CD4-positive, alpha-beta T cell treated with Interleukin-4 for 4 hours (primary cell): ENCODE measurements around the gene SPATA45.
"Not testable (repeated sequence)": the region's sequence is repeated elsewhere in the genome, so short reads cannot be mapped to it uniquely, and the experiment has no call there.

Experiments
- DNase-seq: peaks from one replicate; pipeline ENCODE4 v3.0.0-alpha.2; 2020

Gene SPATA45

DNA sequence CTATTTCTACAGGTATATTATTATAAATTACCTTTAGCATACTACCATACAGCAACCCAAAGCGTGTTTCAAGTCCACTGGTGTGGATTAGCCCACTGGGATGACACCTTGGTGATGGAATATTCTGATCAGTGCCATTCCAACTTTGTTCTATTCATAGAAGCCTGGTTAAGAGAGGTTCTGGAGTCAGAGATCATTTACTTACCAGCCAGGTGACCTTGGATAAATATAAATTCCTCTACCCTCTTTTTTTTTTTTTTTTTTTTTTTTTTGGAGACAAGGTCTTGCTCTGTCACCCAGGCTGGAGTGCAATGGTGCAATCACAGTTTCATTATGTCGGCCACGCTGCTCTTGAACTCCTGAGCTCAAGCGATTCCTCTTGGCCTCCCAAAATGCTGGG lies at the start of gene SPATA45:
TSS of gene SPATA45 (minus strand) at position 101 of the 400 bp plus-strand sequence. CDS start 11,500 bp downstream, outside the sequence.
- DNase-seq: no peak

DNA sequence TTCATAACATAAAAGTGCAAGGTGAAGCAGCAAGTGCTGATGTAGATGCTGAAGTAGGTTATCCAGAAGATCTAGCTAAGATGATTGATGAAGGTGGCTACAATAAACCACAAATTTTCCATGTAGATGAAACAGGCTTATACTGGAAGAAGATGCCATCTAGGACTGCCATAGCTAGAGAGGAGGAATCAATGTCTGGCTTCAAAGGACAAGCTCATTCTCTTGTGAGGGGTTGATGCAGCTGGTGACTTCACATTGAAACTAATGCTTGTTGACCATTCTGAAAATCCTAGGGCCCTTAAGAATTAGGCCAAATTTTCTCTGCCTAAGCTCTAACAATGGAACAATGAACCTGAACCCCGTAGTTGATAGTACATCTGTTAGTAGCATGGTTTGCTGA lies 44.7 kb upstream of the SPATA45 start:
- DNase-seq: no peak

DNA sequence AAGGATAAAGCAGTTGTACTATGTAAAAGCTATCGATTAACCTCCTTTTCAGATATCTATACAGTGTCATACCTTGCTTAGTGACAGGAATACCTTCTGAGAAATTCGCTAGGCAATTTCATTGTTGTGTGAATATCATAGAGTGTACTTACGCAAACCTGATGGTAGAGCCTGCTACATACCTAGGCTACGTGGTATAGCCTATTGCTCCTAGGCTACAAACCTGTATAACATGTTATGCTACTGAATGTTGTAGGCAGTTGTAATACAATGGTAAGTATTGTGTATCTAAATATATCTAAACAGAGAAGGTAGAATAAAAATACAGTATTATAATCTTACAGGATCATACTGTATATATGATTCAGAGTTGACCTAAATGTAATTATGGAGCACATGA lies 37.1 kb upstream of the SPATA45 start:
- no peak for DNase-seq

DNA sequence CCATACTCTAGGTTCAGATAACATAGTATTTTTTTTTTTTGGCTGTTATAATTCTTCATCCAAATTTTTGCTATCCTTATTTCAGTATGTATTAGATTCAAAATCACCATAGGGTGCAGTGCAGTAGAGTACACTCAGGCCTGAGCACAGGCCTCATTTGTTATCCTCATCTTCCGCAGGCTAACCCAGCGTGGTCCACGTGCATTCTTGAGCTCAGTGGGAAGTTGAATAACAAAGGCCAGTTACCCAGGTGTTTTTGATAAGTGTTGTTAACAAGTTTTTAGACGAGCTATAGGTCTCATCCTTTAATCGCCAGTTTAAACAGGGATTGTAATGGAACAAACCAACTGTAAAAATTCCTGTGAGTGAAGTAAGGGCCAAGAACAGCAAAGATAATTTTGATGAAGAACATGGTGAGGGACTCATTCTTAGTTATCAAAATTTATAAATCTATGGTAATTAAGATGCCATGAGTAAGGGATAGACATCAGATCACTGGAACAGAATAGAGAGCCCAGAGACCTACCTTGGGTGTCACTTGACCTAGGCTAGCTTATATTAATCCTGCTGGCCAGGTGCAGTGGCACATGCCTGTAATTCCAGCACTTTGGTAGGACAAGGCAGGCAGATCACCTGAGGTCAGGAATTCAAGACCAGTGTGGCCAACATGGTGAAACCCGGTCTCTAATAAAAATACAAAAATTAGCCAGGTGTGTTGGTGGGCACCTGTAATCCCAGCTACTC lies 32.7 kb upstream of the SPATA45 start:
- DNase-seq: no peak

DNA sequence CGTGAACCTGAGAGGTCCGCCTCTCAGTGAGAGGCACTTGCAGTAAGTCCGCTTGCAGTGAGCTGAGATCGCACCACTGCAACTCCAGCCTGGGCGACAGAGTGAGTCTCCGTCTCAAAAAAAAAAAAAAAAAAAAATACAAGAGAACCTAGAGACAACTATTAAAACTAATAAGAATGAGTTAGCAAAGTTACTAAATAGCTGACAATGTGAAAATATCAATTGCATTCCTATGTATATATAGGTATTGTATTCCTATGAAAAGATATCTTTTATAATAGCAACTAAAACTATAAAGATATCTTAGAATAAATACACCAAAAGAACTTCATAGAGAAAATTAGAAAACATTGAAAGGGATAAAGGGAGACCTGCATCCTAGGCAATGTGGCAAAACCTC lies 31.0 kb upstream of the SPATA45 start:
- no peak for DNase-seq

DNA sequence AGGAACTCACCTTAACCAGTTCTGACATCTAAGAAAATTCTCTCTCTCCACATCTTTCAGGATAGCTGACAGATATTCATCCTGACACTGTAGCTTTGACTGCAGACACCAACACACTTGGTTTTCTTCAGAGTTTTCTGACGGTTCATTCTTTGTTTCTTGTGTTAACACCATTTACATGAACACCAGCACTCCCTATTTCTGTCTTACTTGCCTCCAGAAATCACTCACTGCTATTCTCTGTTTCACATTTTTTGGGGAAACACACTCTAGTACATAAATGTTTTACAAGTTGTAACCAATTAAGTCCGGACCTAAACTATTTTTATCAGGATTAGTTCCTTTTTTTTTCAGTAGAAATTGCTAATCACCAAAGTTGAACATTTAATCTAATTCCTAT lies 26.1 kb upstream of the SPATA45 start:
- DNase-seq: no peak

DNA sequence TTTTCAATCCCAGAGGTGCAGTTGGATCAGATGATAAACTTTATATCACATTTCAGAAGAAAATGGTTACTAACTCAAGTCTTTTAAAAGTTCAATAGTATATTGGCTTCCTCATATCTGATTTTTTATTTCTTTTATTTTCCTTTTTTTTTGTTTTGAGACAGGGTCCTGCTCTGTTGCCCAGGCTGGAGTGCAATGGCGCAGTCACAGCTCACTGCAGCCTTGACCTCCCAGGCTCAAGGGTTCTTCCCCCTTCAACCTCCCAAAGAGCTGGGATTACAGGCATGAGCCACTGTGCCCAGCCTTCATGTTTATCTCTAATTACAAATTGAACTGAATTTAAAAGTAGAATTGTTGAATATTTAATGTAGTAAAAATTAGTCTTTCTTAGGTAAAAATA lies 24.5 kb upstream of the SPATA45 start:
- no peak for DNase-seq

DNA sequence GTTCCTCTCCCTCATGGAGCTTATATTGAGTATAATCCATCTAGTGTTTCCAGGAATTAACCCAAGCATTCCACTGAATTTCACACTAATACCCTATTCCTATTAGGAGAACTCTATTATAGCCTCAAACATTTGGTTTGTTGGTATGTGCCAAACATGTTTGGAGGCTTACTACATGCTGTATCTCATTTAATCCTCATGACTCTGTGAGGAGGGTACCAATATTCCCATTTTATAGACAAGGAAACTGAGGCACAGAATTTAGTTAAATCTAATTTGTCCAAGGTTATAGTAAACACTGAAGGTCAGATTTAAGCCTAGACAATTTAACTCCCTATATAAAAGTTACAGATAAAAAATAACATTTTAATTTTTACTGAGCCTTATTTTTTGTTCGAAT lies 19.7 kb upstream of the SPATA45 start:
- DNase-seq: no peak

DNA sequence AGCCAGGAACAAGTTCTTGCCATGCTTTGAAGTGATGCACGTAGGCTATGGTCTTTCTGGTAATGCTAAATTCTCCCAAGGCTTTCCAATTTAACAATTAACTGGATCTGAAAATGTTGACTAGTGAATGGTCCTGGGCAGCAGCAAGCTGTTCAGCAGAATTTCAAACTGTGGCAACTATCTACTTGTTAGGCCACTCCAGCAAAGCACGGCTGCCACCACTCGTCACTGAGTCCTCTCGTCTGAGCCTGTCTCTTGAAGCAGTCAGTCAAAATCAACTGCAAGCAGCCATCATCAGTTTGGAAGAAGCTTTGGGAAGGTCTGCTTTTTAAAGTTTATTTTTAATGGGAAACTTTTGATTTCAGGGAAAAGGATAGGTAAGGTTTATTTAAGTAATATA lies 16.8 kb upstream of the SPATA45 start:
- no peak for DNase-seq

DNA sequence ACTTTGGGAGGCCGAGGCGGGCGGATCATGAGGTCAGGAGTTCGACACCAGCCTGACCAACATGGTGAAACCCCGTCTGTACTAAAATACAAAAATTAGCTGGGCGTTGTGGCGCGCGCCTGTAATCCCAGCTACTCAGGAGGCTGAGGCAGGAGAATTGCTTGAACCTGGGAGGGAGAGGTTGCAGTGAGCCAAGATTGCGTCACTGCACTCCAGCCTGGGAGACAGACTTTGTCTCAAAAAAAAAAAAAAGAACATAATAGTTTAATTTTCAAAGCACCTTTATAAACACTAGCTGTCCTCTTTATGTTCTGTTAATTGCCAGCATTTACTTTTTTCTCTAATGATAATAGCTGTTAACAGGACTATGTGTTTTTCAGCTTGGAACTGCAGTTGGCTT lies 15.9 kb upstream of the SPATA45 start:
- DNase-seq: not testable (repeated sequence)

DNA sequence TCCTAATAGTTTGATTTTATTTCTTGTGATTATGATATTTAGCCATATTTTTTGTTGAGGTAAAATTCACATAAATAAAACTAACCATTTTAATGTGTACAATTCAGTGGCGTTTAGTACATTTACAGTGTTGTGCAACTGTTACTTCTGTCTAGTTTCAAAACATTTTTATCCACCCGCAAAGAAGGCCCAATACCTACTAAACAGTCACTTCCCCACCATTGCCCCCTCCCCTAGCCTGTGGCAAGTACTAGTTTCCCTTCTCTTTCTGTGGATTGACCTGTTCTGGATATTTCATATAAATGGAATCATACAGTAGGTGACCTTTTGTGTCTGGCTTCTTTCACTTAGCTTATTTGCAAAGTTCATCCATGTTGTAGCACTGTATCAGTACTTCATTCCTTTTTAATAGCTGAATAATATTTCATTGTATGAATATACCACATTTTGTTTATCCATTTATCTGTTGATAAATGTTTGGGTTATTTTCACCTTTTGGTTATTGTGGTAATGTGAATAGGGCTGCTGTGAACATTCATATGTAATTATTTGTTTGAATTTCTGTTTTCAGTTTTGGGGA lies 14.8 kb upstream of the SPATA45 start:
- no peak for DNase-seq

DNA sequence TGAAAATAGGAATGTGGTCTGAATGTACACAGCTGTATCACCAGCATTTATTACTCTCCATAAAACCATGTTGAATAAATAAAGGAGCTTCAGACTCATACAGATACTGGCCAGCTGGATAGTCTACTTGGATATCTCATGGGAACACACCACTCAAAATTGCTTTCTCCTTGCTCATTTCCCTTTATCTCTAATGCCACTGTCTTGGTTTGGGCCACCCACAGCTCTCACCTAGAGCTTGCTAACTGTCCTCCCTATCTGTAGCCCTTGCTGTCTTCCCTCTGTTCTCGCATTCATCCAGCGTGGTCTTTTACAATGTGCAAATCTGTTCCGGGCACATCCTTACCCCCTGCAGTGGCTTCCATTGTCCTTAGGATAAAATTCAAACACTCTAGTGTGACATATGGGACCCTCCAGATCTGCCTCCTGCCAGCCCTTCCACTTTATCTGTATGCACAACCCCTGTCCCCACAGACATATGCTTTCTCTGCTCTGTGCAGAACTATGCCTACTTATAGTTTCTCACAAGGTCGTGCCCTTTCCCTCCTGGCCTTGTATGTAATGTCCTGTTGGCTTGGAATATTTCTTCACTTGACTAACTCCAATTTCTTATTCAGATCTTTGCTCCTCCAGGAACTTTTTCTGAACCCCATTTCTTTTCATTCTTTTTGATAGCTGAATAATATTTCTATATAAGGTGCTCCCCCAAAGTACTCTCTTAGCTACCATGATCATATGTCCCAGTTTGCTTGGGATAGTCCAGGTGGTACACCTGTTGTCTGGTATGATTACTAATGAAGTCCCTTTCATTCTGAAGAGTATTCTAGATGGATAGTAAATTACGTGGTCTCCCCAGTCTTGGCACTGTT lies 13.5 kb upstream of the SPATA45 start:
- no peak for DNase-seq

DNA sequence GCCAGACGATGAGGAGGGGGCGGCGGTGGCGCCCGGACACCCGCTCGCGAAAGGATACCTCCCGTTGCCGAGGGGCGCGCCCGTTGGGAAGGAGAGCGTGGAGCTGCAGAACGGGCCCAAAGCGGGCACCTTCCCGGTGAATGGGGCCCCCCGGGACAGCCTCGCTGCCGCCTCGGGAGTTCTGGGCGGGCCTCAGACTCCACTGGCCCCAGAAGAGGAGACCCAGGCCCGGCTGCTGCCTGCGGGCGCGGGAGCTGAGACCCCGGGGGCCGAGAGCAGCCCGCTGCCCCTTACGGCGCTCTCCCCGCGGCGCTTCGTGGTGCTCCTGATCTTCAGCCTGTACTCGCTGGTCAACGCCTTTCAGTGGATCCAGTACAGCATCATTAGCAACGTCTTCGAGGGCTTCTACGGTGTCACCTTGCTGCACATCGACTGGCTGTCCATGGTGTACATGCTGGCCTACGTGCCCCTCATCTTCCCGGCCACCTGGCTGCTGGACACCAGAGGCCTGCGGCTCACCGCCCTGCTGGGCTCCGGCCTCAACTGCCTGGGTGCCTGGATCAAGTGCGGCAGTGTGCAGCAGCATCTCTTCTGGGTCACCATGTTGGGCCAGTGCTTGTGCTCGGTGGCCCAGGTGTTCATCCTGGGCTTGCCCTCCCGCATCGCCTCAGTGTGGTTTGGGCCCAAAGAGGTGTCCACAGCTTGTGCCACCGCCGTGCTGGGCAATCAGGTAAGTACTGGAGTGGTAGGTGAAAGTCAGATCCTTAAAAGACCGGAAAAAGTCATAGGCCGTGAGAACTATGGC lies 11.2 kb upstream of the SPATA45 start:
- no peak for DNase-seq

DNA sequence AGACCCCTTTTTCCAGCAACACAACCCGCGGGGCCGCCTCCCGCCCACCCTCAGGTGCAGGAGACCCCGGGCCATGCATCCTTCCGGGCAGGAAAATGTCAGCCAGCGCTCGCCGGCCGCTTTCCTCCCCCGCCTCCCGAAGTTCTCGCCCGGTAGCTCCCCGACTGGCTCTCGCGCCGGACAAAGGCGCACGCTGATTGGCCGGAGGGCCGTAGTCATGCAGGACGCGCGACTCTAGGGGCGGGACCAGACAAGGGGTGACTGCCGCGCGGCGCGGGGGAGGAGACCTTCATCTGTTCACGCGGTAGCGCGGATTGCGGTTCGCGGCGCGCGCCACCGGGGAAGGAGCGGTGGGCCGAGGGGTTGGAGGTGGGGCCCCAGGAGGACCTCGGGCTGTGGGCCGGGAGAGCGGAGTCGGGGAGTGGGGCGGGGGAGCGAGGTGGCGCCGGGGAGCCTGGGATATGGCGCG lies 10.6 kb upstream of the SPATA45 start, which contains the start of gene FLVCR1:
TSS of gene FLVCR1 (plus strand) at position 284 of the 469 bp plus-strand sequence. CDS start at position 462, 178 bp downstream.
- DNase-seq: peak; percentile 94

DNA sequence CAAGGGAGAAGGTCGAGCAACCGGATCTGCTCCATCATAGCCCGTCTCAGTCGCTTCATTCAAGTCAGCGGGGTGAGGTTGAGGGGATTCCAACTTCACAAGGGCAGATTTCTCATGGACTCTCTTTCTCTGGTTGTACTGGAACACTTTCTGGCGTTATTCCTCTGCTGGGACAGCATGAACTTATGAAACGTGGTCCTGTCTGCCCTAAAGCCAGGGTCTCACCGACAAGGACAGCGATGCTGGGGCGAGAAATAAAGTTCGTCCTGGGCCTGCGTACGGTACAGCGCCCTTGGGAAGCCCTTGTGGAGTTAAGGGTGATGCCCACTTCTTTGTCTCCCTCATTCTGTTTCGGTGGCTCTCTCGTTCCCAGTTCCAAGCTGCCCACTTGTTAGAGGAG lies 9.3 kb upstream of the SPATA45 start:
- DNase-seq: no peak

DNA sequence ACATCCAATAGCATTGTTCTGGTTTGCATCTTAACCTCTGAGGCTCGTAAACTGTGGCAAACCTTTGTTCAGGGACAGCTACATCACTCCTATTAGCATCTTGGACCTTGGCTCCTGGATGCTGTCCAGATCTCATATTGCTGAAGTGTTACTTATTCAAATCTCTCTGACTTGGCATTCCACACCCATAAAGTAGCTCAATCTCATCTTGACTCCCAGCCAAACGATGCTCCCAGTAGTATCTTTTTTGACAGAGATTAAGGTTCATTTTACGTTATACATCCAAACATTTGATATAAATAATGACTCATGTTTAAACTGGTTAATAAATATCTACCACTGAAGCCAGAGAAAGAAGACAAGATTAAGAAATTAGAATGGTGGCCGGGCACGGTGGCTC lies 6.2 kb upstream of the SPATA45 start:
- DNase-seq: no peak

DNA sequence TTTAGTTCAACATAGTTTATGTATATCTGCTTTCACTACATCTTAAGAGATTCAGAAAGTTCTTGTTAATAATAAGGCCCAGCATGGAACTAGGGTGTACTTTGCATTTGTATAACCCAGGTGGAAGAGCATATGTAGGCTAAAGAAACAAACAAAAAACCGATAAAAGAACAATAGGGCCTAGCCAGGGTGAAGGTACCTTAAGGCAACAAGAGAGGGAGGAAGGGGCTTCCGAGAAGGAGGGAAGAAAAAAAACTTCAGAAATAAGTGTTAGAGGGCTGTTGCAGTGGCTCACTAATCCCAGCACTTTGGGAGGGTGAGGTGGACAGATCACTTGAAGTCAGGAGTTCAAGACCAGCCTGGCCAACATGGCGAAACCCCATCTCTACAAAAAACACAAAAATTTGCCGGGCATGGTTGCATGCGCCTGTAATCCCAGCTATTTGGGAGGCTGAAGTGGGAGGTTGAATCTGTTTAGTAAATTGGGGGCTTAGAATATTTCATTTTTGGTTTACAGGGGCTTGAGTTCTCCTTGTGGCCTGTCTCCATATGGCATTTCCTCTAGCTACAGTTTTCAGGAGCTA lies 4.7 kb upstream of the SPATA45 start:
- no peak for DNase-seq

DNA sequence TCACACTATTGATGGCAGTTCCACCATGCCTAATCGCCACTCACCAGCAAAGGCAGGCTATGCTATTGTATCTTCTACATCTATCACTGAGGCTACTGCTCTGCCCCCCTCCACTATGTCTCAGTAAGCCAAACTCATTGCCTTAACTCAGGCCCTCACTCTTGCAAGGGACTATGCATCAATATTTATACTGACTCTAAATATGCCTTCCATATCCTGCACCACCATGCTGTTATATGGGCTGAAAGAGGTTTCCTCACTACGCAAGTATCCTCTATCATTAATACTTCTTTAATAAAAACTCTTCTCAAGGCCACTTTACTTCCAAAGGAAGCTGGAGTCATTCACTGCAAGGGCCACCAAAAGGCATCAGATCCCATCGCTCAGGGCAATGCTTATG lies 2.9 kb downstream of the SPATA45 start:
- DNase-seq: not testable (repeated sequence)

DNA sequence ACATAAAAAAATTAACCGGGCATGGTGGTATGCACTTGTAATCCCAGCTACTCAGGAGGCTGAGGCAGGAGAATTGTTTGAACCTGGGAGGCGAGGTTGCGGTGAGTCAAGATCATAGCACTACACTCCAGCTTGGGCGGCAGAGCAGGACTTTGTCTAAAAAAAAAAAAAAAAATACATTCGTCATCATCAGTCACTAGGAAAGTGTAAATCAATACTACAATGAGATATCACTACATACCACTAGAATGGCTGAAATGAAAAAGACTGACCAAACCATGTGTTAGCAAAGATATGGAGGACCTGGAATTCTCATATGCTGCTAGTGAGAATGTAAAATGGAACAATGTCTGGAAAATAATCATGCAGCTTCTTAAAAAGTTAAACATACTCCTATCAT lies 9.3 kb downstream of the SPATA45 start:
- no peak for DNase-seq

DNA sequence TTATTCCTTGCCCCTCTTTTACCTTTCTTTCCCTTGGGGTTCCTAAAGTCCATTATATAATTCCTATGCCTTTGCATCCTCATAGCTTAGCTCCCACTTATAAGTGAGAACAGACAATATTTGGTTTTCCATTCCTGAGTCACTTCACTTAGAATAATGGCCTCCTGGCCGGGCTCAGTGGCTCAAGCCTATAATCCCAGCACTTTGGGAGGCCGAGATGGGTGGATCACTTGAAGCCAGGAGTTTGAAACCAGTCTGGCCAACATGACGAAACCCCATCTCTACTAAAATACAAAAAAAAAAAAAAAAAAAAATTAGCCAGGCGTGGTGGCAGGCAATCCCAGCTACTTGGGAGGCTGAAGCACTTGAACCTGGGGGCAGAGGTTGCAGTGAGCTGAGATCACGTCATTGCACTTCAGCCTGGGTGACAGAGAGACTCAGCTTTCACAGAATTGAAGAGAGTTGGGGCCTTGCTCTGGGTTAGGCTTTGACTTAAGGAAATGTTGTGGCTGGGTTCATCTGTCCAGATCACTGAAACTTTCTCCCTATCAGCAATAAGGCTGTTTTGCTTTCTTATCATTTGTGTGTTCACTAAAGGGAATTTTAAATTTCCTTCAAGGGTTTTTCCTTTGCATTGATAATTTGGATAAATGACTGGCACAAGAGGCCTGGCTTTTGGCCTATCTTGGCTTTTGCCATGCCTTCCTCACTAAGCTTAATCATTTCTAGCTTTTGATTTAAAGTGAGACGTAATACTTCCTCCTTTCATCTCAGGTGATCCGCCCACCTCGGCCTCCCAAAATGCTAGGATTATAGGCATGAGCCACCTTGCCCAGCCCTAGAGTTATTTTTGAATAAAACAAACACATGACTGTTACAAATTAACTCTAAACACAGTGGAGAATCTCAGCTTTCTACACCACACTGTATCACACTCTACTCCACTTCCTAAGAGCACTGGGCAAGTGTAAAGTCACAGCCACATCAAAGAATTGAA lies 13.9 kb downstream of the SPATA45 start:
- DNase-seq: not testable (repeated sequence)

DNA sequence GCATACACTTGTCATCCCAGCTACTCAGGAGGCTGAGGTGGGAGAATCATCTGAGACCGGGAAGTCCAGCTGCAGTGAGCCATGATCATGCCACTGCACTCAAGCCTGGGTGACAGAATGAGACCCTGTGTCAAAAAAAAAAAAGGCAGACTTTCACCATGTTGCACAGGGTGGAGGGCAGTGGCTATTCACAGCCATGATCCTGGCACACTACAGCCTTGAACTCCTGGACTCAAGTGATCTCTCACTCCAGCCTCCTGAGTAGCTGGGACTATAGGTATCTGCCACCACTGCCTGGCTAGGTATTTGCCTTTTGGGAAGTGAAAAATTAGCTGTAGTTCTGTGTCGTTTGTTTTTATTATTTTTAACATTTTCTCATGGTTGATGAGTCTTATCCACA lies 19.1 kb downstream of the SPATA45 start:
- DNase-seq: no peak
